Activated naive CD4-positive, alpha-beta T cell treated with anti-CD3 and anti-CD28 coated beads, Interleukin-2, amount 50 U/mL, for 72 hours (primary cell): ENCODE results near the gene CALN1. TPM values are rescaled to one million over a fixed set of nuclear protein-coding genes. Genes with fewer than 3 reads are reported as not detected.
"Not testable (repeated sequence)": the region's sequence is repeated elsewhere in the genome, so short reads cannot be mapped to it uniquely, and the experiment has no call there.

Experiments used
- ATAC-seq, 2 donors: fragments of 150-1000 bp; cut with Tn5 transposase; 2 replicates each; pipeline ENCODE4 v1.10.0; 2021; ENCODE audit warnings: mild to moderate bottlenecking in 2 of 2, moderate library complexity in 2 of 2
- DNase-seq, 2 donors: peaks; one replicate each; pipeline ENCODE4 v3.0.0; 2021 to 2022; ENCODE audit warnings: low spot score in 2 of 2
- H3K27ac Mint-ChIP-seq, 2 donors: one replicate each; pipeline ENCODE4 v1.8.0; 2022; ENCODE audit warnings: mild to moderate bottlenecking in 2 of 2, mixed read lengths in 2 of 2
- H3K36me3 Mint-ChIP-seq, 2 donors: one replicate each; pipeline ENCODE4 v1.8.0; 2022; ENCODE audit warnings: mixed read lengths in 2 of 2
- H3K9me3 Mint-ChIP-seq, 2 donors: one replicate each; pipeline ENCODE4 v1.8.0; 2022; ENCODE audit warnings: mixed read lengths in 2 of 2
- total RNA-seq, 2 donors: library from RNA; stranded (reverse); gene quantifications; one replicate each; pipeline ENCODE4 v1.2.3, GENCODE V29; 2022

Gene CALN1
- total RNA-seq: not detected

GRCh38 chr7:72412121-72412618, at the start of gene CALN1:
CALN1 (minus strand) TSS chr7:72412338.
- not testable (repeated sequence) for H3K27ac Mint-ChIP-seq, H3K36me3 Mint-ChIP-seq, DNase-seq, ATAC-seq, H3K9me3 Mint-ChIP-seq

- Mint-ChIP-seq H3K36me3 (no peaks in the 10 kb centered on the region), H3K27ac (no peak overlapping the region), H3K9me3 (peaks cover 0 to 4% of the 10 kb centered on the region in 2 donors)
- no peak for ATAC-seq
- DNase-seq: no peak
Observed at GRCh38 chr7:72453471-72453870, 41.3 kb upstream of the CALN1 start.

GRCh38 chr7:72447465-72448204, 35.5 kb upstream of the CALN1 start:
- ATAC-seq: no peak
- DNase-seq: no peak
- Mint-ChIP-seq H3K27ac (no peak overlapping the region), H3K36me3 (no peaks in the 10 kb centered on the region), H3K9me3 (peaks cover 0 to 4% of the 10 kb centered on the region in 2 donors)

GRCh38 chr7:72446591-72447462, 34.7 kb upstream of the CALN1 start:
- no peaks in the 10 kb centered on the region for H3K36me3 Mint-ChIP-seq
- ATAC-seq: no peak
- DNase-seq: no peak
- no peak overlapping the region for H3K27ac Mint-ChIP-seq
- no peaks in the 10 kb centered on the region for H3K9me3 Mint-ChIP-seq

- ATAC-seq (no peak), DNase-seq (no peak)
- no peak overlapping the region for H3K27ac Mint-ChIP-seq
- H3K36me3 Mint-ChIP-seq: no peaks in the 10 kb centered on the region
- H3K9me3 Mint-ChIP-seq: no peaks in the 10 kb centered on the region
Observed at GRCh38 chr7:72446131-72446530, 34.0 kb upstream of the CALN1 start.

GRCh38 chr7:72445580-72445979, 33.4 kb upstream of the CALN1 start:
- no peaks in the 10 kb centered on the region for H3K36me3 Mint-ChIP-seq
- DNase-seq (no peak), ATAC-seq (no peak)
- no peak overlapping the region for H3K27ac Mint-ChIP-seq
- no peaks in the 10 kb centered on the region for H3K9me3 Mint-ChIP-seq

GRCh38 chr7:72445075-72445474, 32.9 kb upstream of the CALN1 start:
- Mint-ChIP-seq H3K27ac (no peak overlapping the region), H3K9me3 (no peaks in the 10 kb centered on the region), H3K36me3 (no peaks in the 10 kb centered on the region)
- no peak for DNase-seq
- no peak for ATAC-seq

GRCh38 chr7:72444026-72444776, 32.1 kb upstream of the CALN1 start:
- H3K36me3 Mint-ChIP-seq: no peaks in the 10 kb centered on the region
- no peak overlapping the region for H3K27ac Mint-ChIP-seq
- ATAC-seq: no peak
- no peak for DNase-seq
- H3K9me3 Mint-ChIP-seq: no peaks in the 10 kb centered on the region

- no peak for ATAC-seq
- no peak for DNase-seq
- Mint-ChIP-seq H3K9me3 (peaks cover 4 to 5% of the 10 kb centered on the region in 2 donors), H3K36me3 (no peaks in the 10 kb centered on the region), H3K27ac (no peak overlapping the region)
Observed at GRCh38 chr7:72441791-72442190, 29.7 kb upstream of the CALN1 start.

- Mint-ChIP-seq H3K27ac (no peak overlapping the region), H3K9me3 (peaks cover 4 to 5% of the 10 kb centered on the region in 2 donors), H3K36me3 (no peaks in the 10 kb centered on the region)
- DNase-seq (no peak), ATAC-seq (no peak)
Observed at GRCh38 chr7:72438491-72438890, 26.4 kb upstream of the CALN1 start.

- DNase-seq: no peak
- Mint-ChIP-seq H3K36me3 (no peaks in the 10 kb centered on the region), H3K9me3 (peaks cover 4 to 5% of the 10 kb centered on the region in 2 donors), H3K27ac (no peak overlapping the region)
- no peak for ATAC-seq
Observed at GRCh38 chr7:72437610-72438009, 25.5 kb upstream of the CALN1 start.

GRCh38 chr7:72437061-72437585, 25.0 kb upstream of the CALN1 start:
- Mint-ChIP-seq H3K9me3 (peaks cover 4 to 5% of the 10 kb centered on the region in 2 donors), H3K36me3 (no peaks in the 10 kb centered on the region), H3K27ac (no peak overlapping the region)
- DNase-seq: no peak
- ATAC-seq: no peak

- Mint-ChIP-seq H3K9me3 (peaks cover 4 to 5% of the 10 kb centered on the region in 2 donors), H3K36me3 (no peaks in the 10 kb centered on the region), H3K27ac (no peak overlapping the region)
- ATAC-seq (no peak), DNase-seq (no peak)
Observed at GRCh38 chr7:72435925-72436480, 23.9 kb upstream of the CALN1 start.

- Mint-ChIP-seq H3K36me3 (no peaks in the 10 kb centered on the region), H3K27ac (no peak overlapping the region), H3K9me3 (peaks cover 4 to 5% of the 10 kb centered on the region in 2 donors)
- ATAC-seq (no peak), DNase-seq (no peak)
Observed at GRCh38 chr7:72435366-72435765, 23.2 kb upstream of the CALN1 start.

- Mint-ChIP-seq H3K9me3 (peaks cover 0 to 6% of the 10 kb centered on the region in 2 donors), H3K27ac (no peak overlapping the region), H3K36me3 (no peaks in the 10 kb centered on the region)
- ATAC-seq: no peak
- no peak for DNase-seq
Observed at GRCh38 chr7:72430531-72430930, 18.4 kb upstream of the CALN1 start.

- ATAC-seq (no peak), DNase-seq (no peak)
- Mint-ChIP-seq H3K9me3 (peaks cover 0 to 6% of the 10 kb centered on the region in 2 donors), H3K27ac (no peak overlapping the region), H3K36me3 (no peaks in the 10 kb centered on the region)
Observed at GRCh38 chr7:72429316-72429715, 17.2 kb upstream of the CALN1 start.
